Glutamatergic neuron (in vitro differentiated cells): ENCODE data around the gene FBXO28. TPM values are rescaled to one million over a fixed set of nuclear protein-coding genes. Genes with fewer than 3 reads are reported as not detected.

Experiments used
- DNase-seq: peaks from one replicate; pipeline ENCODE4 v3.0.0; 2022
- H3K27ac Mint-ChIP-seq: one replicate; pipeline ENCODE4 v1.8.0; 2020; ENCODE audit warnings: mild to moderate bottlenecking, mixed read lengths, inconsistent platforms; ENCODE audit not compliant: unreplicated experiment
- H3K27me3 Mint-ChIP-seq: one replicate; pipeline ENCODE4 v1.8.0; 2020; ENCODE audit warnings: mild to moderate bottlenecking, moderate library complexity, mixed read lengths, inconsistent platforms; ENCODE audit not compliant: unreplicated experiment
- H3K36me3 Mint-ChIP-seq: one replicate; pipeline ENCODE4 v1.8.0; 2020; ENCODE audit warnings: mild to moderate bottlenecking, mixed read lengths, inconsistent platforms; ENCODE audit not compliant: unreplicated experiment
- H3K4me1 Mint-ChIP-seq: one replicate; pipeline ENCODE4 v1.8.0; 2020; ENCODE audit warnings: mild to moderate bottlenecking, low read depth, mixed read lengths, inconsistent platforms; ENCODE audit not compliant: unreplicated experiment
- H3K4me3 Mint-ChIP-seq: one replicate; pipeline ENCODE4 v1.8.0; 2020; ENCODE audit warnings: mild to moderate bottlenecking, mixed read lengths, inconsistent platforms; ENCODE audit not compliant: unreplicated experiment
- H3K9me3 Mint-ChIP-seq: one replicate; pipeline ENCODE4 v1.8.0; 2020; ENCODE audit warnings: mild to moderate bottlenecking, moderate library complexity, mixed read lengths, inconsistent platforms; ENCODE audit not compliant: unreplicated experiment
- CTCF ChIP-seq: fragments of 200-600 bp; sonication (generic); IDR thresholded peaks from one replicate; pipeline ENCODE4 v1.5.0; 2021; ENCODE audit not compliant: partially characterized antibody, unreplicated experiment
- total RNA-seq: library from RNA; stranded (reverse); fragmentation: NEBNext Ultra II Directional; extraction: Animal tissue kit (Norgen Biotek cat#: 25700); gene quantifications from one replicate; pipeline ENCODE4 v1.2.1, GENCODE V29; 2021; ENCODE audit not compliant: unreplicated experiment

Gene FBXO28
- total RNA-seq, 1 donor from 2014 or later: 29.4 TPM

DNA sequence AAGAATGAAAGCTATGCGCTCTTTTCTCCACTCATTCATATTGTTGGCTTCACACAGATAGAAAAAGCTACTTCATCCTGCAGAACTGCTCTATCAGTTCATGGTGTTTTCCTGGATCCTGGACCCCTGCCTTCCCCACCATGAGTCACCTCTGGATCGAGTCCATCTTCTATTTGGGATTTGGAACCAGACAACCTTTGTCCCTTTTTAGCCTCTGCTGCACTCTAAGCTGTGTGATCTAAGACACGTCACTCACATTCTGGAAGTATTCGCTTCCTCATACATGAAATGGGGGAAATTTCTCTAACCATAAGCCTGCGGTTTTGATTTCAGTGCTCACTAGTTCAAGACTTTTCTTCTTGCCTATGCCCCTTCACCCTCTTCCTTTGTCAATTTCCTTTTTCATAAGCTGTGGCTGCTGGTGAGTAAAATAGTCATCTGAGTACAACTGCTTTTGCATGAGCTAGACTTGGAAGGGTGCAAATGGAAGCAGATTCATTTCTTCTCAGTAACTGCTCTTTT is 55.0 kb downstream of the FBXO28 start:
- no peak for DNase-seq
- peaks cover 2% of the 10 kb centered on the region for H3K9me3 Mint-ChIP-seq
- no peak for TF ChIP-seq CTCF
- no peaks in the 10 kb centered on the region for H3K27me3 Mint-ChIP-seq
- H3K4me3 Mint-ChIP-seq: no peak overlapping the region
- H3K36me3 Mint-ChIP-seq: peaks cover 4% of the 10 kb centered on the region
- H3K4me1 Mint-ChIP-seq: no peaks in the 10 kb centered on the region
- no peak overlapping the region for H3K27ac Mint-ChIP-seq

- DNase-seq: no peak
- no peak overlapping the region for H3K27ac Mint-ChIP-seq
- H3K4me1 Mint-ChIP-seq: no peaks in the 10 kb centered on the region
- peaks cover 2% of the 10 kb centered on the region for H3K9me3 Mint-ChIP-seq
- H3K27me3 Mint-ChIP-seq: no peaks in the 10 kb centered on the region
- peaks cover 4% of the 10 kb centered on the region for H3K36me3 Mint-ChIP-seq
- no peak for TF ChIP-seq CTCF
- no peak overlapping the region for H3K4me3 Mint-ChIP-seq
Measured at GRCh38 chr1:224169718-224170270, 55.9 kb downstream of the FBXO28 start.

DNA sequence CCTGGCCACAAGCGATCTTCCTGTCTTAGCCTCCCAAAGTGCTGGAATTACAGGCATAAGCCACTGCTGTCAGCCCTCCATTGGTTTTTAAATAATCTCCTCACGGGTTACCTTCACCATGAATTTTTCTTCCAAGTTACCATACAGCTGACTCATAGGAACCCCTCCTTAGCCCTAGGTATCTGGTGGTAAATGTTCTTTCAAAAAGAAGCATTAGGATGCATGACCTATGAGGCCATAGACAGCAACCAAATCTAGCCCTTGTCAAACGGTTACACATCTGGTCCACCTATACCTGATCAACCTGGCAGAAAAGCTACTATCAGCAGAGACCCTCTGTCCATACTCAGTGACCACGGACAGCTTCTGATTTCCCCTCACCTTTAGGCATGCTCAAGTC is 56.4 kb downstream of the FBXO28 start:
- Mint-ChIP-seq H3K4me3 (no peak overlapping the region), H3K36me3 (peaks cover 4% of the 10 kb centered on the region), H3K4me1 (no peaks in the 10 kb centered on the region), H3K9me3 (peaks cover 2% of the 10 kb centered on the region), H3K27ac (no peak overlapping the region), H3K27me3 (no peaks in the 10 kb centered on the region)
- DNase-seq: no peak
- no peak for TF ChIP-seq CTCF

DNA sequence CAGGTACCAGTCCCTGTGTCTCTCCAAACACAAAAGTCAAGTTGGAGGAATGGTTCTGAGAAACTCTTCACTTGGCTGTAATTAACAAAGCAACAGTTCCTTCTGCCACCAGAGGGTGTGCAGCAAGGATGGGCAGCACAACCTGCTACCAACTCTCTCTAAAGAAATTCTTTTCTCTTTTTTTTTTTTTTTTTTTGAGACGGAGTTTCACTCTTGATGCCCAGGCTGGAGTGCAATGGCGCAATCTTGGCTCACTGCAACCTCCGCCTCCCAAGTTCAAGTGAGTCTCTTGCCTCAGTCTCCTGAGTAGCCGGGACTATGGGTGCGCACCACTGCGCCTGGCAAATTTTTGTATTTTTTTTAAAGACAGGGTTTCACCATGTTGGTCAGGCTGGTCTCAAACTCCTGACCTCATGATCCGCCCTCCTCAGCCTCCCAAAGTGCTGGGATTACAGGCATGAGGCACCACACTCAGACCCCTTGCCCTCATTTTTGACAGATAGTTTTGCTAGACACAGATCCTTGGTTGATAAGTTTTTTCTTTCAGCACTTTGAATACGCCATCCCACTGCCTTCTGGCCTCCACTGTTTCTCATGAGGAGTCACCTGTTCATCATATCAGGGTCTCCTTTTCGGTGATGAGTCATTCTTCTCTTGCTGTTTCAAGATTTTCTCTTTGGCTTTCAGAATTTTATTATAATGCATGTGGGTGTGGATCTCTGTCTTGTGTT is 57.0 kb downstream of the FBXO28 start:
- no peak for DNase-seq
- peaks cover 1% of the 10 kb centered on the region for H3K27me3 Mint-ChIP-seq
- H3K27ac Mint-ChIP-seq: no peak overlapping the region
- TF ChIP-seq CTCF: no peak
- H3K4me1 Mint-ChIP-seq: peaks cover 4% of the 10 kb centered on the region
- H3K4me3 Mint-ChIP-seq: no peak overlapping the region
- H3K9me3 Mint-ChIP-seq: peaks cover 2% of the 10 kb centered on the region
- H3K36me3 Mint-ChIP-seq: peaks cover 4% of the 10 kb centered on the region

GRCh38 chr1:224172229-224172628 is 58.3 kb downstream of the FBXO28 start:
- no peak for DNase-seq
- Mint-ChIP-seq H3K9me3 (peaks cover 2% of the 10 kb centered on the region), H3K4me3 (no peak overlapping the region), H3K4me1 (peaks cover 4% of the 10 kb centered on the region), H3K36me3 (peaks cover 4% of the 10 kb centered on the region), H3K27me3 (peaks cover 1% of the 10 kb centered on the region), H3K27ac (no peak overlapping the region)
- no peak for TF ChIP-seq CTCF
